GM21576 (cell line): ENCODE measurements around the gene MPC2.
"Not testable (repeated sequence)": the region's sequence is repeated elsewhere in the genome, so short reads cannot be mapped to it uniquely, and the experiment has no call there.

ENCODE experiments used
- ATAC-seq: cut with Tn5 transposase; IDR thresholded peaks from one replicate; pipeline ENCODE4 v1.9.1; 2021; ENCODE audit warnings: mild to moderate bottlenecking, moderate library complexity; ENCODE audit not compliant: unreplicated experiment

The MPC2 gene

DNA sequence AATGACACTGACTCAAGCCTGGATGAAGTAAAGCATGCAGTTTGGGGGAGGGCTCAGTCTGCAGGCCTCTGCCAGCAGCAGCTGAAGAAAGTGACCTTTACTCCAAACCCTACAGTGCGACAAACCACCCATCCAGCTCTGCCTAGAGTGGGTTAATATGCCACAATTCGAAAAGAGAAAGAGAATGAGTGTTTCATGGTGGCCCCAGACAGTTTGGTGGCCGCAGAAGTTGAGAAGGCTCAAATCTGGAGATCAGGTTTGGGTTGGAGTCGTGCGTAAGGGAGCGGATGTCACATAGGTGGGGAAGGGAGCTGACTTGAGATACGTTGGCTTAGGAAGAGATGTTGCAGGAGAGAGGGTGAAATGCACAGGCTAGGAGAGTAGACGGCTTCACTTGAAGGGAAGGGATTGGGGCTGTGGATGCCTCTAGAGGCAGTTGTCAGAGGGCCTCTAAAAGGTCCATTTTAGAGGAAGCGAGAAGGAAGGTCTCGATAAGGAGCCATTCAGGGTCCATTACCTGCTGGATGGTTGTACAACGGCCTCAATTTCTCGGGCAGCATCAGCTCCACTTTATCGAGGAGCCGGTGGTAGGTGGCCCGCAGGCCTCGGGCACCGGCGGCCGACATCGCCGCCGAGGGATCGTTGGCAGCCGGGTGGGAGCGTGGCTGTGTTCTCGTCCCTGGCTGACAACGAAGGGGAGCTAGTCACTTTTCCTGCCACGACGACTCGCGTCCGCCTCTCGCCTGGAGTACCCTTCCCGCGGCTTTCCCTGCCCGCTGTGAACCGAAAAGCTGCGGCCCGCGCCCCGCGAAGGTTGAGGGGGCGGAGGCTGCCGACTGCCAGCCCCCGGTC is 1.4 kb downstream of the MPC2 start:
- peak; percentile 18 for ATAC-seq

DNA sequence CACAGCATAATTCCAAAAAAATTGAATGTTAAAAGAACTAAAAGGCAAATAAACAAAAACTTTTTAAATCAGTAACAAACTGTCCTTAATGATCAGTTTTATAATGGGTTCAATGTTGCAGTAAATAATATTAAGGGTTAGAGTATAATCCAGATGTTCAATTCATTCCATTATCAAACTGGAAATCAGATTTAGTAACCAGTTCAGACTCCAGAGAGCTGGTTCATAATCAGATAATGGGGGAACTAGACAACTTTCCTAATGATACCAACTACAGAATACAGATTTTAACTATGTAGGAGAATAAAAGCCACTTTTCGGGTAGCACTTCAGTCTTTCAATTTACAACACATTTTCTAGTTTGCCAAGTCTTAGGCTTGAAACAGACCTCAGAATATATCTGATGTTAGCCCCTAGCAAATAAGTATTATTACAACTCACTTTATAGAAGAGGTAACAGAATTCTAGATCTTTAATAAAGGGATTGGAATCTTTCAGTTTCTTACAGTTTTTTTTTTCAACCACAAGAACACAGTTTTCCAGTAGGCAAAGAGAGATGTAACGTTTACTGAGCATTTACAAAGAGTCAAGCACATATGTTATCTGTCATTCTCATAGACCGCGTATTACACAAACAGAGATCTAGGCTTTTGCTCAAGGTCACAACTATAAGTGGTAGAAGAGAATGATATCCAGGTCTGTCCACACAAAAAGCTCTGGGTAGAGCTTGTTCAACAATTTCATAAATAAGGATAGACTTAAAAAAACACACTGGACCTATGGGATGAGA is 2.3 kb downstream of the MPC2 start:
- ATAC-seq, result no peak

DNA sequence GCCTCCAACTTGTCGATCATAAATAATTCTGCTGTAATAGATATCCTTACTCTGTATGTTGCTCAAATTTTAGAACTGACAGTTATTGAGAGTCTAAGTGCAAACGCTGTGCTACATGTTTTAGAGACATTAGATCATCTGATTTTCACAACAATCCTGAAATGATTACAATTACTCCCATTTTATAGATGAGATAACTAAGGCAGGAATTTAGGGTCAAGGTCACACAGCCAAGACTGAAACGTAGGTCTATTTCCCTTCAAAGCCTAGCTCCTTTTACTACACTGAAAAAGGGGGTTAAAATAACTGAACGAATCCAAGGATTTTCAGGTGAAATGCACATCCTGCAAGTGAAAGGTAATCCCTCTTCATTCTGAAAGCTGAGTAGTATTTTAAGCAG is 3.1 kb downstream of the MPC2 start:
- no peak for ATAC-seq

DNA sequence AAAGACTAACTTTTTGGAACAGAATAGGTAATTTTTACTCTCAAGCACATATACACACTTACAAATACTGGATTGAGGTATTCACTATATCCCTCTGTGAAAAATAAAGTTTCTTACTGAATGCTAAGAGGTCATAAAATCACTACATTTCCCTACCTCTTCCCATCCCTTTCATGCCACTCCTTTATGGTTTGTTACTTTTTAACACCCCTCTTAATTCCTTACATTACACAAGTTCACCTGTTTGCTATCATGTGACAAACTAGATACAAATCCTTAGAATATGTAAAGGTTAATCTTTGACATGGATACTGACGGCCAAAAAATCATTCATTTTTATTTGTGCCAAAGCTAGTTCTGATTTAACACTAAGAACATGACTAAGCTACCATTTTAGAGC is 7.1 kb downstream of the MPC2 start:
- ATAC-seq, result no peak

DNA sequence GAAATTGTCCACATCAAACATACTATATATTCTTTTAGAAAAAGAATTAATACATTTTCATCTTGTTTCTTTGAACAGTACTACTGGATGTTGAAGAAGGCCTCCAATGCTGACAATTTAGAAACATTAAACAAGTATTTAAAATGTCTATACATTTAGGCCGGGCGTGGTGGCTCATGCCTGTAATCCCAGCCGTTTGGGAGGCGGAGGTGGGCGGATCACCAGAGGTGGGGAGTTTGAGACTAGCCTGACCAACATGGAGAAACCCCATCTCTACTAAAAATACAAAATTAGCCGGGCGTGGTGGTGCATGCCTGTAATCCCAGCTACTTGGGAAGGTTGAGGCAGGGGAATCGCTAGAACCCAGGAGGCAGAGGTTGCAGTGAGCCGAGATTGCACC is 8.0 kb downstream of the MPC2 start:
- not testable (repeated sequence) for ATAC-seq

DNA sequence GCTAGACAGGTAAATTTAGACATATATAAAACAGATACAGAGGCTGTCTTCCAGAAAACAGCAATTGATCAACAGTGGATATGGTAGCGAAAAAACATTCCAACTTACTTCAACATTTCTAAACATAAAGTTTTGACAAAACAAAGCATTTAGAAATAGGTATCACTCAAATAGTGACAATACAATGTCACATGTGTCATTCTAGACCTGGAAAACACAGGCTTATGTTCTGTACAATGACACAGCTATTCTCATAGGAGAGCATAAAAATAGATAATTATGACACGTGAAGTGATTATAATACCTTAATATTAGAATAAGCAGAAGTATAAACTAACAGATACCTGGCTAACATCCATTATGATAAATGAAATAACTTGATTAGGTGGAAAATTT is 8.4 kb downstream of the MPC2 start:
- no peak for ATAC-seq

DNA sequence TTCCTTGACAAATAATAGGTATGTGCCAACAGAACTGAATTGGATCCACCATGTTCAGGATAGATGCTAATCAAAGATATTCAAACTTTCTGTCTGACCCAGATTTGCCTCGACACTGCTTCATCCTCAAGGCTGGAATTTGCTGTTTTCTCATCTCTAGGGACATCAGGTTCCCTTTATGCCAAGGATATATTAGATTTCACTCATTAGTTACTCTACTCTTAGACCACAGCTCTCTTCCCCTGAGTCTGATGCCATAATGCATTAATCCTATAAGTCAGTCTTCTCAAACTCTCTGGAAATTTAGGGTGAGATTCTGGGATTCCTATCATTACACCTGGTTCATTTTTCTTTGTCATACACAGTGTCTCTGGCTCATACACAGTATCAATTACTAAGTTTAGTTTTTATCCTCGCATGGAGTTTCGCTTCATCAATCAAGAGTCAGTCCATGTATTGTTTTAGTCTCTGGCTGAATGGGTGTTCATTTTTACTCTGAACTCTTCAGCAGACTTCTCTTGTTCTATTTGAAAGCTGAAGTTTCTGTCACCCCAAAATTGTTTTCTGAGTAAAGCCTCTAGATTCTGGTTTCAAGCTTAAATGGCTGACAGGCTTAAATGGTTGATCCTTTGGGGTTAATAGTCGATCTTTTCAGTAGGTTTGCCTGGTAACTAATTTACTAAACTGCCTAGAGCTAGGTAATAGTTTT is 9.7 kb downstream of the MPC2 start:
- no peak for ATAC-seq

DNA sequence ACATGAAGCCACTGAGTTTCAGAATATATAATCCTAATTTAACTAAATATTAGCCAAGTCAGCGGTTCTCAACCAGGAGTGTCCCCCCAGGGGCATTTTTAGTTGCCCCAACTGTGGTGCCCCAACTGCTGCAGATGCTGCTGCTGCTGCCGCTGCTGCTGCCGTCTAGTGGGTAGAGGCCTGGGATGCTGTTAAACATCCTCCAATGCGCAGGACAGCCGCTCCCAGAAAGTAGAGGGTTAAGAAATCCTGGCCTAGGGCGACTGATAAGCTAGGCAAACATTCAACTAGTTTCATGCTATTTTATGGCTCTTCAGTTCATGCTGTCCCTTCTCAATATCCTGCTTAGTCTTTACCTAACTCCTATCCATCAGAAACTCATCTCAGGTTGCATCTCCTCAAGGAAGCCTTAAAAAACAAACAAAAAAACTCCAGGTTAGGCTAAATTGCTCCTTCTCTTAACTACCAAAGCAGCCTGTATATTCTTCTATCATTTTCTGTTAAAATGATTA is 10.3 kb downstream of the MPC2 start:
- no peak for ATAC-seq

DNA sequence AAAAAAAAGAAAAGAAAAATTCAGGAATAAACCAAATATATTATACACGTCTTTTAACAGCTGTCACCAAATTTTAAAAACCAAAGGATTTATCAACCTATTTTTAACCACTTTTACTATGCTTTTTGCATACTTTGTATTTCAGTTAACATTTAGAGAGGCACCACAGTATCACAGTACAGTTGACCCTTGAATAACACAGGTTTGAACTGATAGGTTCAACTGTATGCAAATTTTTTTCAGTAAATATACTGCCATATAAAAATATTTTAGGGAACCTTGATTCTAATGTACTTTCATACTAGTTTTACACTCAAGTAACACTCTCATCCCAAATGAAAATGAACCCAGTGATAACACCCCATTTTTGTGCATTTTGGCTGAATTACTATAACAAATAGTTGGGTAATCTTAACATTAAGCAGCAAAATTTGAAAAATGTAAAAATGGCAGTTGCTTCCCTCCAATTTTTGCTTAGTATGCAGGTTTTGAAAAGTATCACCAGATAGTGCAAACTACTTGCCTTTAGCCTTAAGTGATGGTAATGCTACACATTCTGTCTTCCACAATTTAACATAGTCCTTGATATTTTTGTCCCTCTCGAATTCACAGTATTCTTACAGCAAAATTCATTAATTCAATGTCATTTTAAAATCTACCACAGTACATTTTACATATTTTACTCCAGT is 12.2 kb downstream of the MPC2 start:
- ATAC-seq, result no peak

DNA sequence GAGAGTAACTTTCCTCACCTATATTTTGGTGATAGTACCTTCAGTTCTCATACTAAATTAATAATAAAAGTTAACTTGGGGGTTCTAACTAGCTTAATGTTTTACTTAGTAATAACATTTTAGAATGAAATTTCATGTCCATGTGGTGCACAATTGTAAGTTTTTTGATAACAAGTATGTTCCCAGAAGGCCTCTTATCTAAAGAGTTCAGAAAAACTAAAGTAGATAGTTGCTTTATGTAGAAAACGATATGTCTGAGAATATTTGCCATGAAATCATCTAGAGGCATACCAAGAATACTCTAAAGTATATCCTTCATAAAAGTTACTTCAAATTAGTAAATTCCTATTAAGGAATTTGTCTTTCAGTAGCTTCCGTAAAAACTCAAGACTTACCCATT is 12.8 kb downstream of the MPC2 start:
- no peak for ATAC-seq

DNA sequence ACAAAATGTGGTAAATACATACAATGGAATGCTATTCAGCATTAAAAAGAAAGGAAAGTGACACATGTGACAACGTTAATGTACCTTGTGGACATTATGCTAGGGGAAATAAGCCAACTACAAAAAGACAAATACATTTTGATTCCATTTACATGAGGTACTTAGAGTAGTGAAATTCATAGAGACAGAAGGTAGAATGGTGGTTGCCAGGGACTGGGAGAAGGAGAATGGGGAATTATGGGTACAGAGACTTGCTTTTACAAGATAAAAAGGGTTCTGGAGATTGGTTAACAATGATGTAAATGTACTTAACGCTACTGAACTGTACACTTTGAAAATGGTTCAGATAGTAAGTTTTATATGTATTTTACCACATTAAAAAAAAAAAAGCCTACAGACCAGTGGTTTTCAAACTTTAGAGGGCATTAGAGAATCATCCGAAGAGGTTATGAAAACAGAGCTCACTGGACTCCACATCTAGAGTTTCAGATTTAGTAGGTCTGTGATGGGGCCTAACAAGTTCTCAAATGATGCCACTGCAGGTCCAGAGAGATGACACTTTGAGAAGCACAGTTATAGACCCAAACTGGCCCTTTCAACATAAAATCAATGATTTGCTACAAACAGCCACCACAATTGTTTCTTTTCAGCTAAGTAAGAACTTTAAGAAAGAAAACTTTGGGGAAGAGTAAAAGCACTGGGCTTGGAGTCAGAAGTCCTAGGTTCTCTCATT is 13.4 kb downstream of the MPC2 start:
- ATAC-seq, result no peak

DNA sequence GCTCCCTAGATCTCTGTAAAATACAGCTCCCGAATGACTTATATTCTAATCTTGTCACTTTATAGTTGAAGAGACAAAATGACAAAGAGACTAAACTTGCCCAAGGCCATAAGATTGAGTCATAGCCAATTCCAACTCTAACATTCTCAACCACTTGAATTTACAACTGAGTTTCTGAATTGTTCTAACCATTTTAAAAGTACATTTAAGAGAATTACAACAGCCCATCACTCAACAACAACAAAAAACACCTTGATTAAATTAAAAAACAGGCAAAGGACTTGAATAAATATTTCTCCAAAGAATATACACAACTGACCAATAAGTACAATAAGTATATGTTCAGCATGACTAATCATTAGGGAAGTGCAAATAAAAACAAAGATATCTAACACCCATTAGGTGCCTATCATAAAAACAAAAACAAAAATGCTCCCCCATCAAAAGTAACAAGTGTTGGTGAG is 14.2 kb downstream of the MPC2 start:
- ATAC-seq, result no peak

DNA sequence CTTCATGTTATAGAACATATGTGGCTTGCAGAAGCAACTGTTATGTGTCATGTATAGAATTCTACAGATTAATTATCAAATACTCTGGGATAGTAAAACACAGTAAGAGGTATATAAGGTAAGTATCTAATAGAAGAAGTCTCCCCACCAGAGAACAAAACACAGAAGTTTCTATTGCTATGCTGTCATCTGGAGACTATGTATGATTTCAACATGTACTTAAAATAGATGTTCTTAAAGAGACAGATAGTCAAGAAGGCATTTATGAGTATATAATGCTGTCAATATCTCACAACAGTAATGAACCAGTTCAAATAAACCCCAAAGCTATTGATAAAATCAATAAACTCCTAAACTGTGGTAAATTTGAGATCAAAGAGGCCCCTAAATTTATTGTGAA is 14.8 kb downstream of the MPC2 start:
- no peak for ATAC-seq

DNA sequence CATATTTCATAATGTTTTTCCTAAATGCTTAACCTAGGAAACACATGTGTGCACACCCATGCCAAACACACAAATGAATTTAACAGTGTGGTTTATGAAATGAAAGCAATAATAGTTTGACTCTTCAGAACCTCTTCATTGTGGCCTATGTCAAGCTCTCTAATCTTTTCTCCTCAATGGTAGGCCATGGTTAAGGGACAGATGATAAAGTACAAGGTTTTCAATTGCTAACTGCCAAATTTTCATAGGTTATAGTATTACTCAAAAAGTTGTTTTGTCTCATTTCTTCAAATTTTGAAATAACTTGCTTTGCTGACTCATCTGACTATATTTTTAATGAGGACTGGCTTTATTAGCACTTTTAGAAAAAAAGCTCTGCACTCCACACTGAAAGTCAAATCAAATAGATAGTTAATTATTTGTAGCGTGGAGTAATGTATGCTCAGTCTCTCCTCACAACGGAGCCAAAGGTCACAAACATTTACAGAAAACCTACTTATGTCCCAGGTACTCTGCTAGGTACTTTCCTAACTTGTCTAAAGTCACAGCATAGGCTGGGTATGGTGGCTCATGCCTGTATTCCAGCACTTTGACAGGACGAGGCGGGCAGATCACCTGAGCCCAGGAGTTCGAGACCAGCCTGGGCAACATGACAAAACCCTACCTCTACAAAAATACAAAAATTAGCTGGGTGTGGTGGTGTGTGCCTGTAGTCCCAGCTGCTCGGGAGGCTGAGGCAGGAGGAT is 19.9 kb downstream of the MPC2 start:
- no peak for ATAC-seq

DNA sequence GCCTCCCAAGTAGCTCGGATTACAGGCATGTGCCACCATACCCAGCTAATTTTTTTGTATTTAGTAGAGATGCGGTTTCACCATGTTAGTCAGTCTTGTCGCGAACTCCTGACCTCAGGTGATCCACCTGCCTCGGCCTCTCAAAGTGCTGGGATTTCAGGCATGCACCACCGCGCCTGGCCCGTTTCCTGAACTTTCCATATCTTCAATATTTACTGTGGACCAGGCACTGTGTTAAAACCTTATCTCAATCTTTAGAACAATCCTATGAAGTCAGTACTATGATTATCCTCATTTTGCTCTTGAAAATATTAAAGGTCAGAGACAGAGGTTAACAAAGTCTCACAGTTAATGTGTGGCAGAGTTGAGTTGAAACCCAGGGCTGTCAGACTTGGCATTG is 21.3 kb downstream of the MPC2 start:
- no peak for ATAC-seq

DNA sequence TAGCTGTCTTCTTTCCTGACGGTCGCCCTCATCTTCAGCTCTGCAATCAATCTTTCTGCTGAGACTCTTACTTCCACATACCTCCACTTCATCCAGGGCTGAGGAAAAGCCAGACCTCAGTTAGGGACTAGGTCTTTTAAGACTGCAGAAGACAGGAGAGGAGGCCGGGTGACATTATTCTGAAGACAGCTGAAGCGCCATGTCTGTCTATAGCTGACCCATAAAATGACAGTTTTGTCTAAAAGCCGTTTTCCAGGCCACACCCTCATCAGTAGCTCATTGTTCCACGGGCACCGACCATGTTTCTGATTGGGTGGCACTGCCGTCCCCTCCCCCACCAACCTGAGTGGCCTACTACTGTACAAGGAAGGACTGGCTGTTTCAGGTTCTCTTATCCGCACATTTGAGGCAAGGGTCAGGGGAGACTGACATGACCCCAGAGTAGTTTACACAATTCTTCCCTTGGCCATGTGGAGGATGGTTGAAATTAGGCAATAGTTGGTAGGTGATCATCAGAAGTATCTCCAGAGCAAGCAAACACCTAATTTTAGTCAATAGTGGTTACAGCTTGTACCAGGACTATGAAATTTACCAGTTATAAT is 22.9 kb downstream of the MPC2 start, which contains the start of gene ADCY10:
ADCY10 (minus strand) TSS at position 240 of the 602 bp plus-strand sequence. CDS start 8,994 bp downstream, outside the sequence.
- ATAC-seq, result no peak

DNA sequence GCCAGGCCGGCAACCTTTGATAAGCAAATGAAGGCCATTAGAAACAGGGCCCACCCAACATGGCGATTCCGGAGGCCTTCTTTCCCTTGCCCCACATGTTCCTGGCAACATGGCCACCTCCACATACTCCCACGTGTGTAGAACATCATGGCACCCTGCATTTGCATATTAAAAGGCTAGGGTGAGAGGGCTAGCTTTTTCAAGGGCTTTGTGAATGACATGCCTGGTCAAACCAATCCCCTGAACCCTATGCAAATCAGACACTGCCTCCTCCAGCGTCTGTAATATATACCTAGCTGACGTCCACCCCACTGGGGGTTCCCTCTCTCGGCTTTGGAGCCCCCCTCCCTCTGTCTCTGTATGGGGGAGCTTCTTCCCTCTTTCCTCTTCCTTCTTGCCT is 24.6 kb downstream of the MPC2 start:
- no peak for ATAC-seq

DNA sequence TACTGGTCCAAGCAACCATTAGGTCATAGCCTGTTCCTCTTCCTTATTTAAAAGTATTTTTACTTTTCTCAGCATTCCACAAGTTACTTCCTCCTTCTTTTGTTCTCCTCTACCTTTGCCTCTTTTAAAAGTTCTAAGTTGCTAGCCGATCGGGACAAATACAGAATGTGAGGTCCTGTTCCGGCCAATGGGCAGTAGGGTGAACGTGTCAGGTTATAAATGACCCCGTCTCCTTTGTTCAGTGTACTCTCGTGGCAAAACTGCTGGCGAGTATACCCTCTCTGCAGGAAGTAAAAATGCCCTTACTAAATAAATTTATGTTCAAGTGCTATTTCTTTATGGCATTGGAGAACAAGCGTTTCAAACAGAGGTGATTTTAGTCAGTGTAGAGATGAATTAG is 25.5 kb downstream of the MPC2 start:
- no peak for ATAC-seq

DNA sequence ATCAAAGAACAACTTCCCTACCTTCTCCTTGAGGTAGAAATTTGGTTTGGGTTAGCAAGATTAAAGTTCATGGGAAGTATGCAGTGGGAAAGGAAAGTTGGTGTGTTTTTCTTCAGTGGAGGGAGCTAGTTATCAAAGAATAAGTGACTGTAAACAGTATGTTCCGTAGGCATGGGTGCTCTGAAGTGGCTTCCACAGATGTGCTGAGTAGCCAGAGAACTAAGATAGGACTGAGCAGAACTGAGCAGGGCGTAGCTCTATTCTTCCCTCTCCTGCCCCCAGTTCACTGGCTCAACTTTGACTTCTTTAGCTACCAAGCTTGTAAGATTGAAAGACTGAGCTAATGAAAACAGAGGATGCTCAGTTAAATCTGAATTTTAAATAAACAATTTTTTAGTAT is 26.3 kb downstream of the MPC2 start:
- no peak for ATAC-seq
